ENCODE data around the gene CPNE5.

The CPNE5 gene

DNA sequence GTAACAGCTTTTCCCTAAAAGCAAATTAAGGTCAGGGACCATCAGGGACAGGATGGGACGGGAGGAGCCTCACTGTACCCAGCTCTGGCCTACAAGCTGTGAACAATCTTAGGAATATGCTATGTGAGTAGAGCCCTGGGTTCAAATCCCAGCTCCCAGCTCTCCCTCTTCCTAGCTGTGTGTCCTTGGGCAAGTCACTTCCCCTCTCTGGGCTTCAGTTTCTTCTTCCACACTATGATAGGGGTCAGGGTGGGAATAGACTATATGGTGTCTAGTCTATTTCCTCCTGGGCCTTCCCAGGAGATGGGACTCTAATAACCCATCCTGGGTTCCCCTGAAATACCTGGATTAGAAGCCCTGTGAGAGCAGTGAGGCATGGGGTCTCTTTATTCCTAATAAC lies 41.6 kb downstream of the CPNE5 start:
- FAIRE-seq (no peak), DNase-seq (ENCODE audit: extremely low spot score, insufficient read length, low read depth) (no peak)

- DNase-seq (ENCODE audit: extremely low spot score, insufficient read length, low read depth) (no peak), FAIRE-seq (no peak)
Measured at GRCh38 chr6:36797055-36797454, 42.2 kb downstream of the CPNE5 start.

GRCh38 chr6:36794713-36795065 lies 44.6 kb downstream of the CPNE5 start:
- DNase-seq (ENCODE audit: extremely low spot score, insufficient read length, low read depth) (no peak), FAIRE-seq (no peak)

GRCh38 chr6:36793913-36794712 lies 45.1 kb downstream of the CPNE5 start:
- DNase-seq (ENCODE audit: extremely low spot score, insufficient read length, low read depth) (no peak), FAIRE-seq (no peak)

DNA sequence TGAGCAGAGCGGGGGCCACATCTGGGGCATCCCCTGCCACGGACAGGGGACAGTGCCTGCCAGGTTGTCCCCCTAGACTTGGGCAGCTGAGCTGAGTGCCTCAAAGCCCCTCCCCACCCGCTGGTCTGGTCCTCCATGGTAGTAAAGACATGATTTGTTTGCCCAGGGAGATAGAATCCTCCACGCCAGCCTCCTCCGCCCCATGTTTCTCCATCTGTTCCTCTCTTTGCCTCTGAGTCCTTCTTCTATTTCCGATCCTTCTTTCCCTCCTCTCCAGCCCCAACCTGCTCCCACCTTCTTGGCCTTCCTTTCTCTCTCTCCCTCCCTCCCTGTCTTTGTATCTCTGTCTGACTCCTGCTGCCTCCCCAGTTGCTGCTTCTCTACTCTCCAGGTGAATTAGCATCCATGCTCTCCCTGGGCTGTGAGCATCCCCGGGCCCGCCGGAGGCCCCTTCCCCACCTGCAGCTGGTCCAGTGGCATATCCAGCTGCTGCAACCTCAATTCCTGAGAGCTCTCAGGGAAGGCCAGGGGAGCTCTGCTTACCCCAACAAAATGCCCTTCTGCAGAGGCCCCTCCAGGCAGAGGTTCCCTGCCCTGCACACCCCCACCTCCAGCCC lies 45.8 kb downstream of the CPNE5 start:
- no peak for DNase-seq (ENCODE audit: extremely low spot score, insufficient read length, low read depth)

GRCh38 chr6:36791521-36792135 lies 47.6 kb downstream of the CPNE5 start:
- FAIRE-seq, result no peak

More for the DNA sequence above, 45.8 kb downstream of the CPNE5 start:
- FAIRE-seq, result no peak

DNA sequence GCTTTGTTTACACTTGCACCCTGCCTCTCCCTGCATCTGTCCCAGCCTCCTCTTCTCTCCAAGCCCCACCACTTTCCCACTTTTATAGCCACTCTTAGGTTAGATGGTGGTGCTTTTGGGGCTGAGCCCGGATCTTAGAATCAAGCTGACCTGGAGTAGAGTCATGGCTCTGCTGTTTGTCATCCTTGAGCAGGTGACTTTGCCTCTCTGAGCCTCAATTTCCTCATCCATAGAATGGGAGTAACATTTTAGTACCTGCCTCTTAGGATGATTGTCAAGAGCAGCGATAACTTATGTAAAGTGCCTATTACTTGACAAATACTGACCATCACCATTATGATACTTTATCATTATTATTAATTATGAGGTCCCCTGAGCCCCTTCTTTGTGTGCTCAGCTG lies 48.2 kb downstream of the CPNE5 start:
- no peak for DNase-seq (ENCODE audit: extremely low spot score, insufficient read length, low read depth)
- no peak for FAIRE-seq

More at GRCh38 chr6:36791521-36792135, 47.6 kb downstream of the CPNE5 start:
- no peak for DNase-seq (ENCODE audit: extremely low spot score, insufficient read length, low read depth)

- no peak for DNase-seq (ENCODE audit: extremely low spot score, insufficient read length, low read depth)
- no peak for FAIRE-seq
Measured at GRCh38 chr6:36788768-36789167, 50.5 kb downstream of the CPNE5 start.

DNA sequence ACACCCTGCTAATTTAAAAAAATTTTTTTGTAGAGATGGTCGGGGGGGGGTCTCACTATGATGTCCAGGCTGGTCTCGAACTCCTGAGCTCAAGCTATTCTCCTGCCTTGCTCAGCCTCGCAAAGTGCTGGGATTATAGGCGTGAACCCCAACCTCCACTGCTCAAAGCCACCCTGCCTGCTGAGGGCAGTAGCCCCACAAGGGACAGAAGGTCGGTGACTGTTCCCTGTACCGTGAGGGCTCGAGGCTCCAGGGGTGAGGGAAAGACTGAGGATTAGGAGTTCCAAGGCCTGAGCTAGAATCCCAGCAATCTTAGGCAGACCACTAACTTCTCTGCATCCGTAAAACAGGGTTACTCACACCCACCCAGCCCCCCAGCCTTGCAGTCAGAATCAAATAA lies 51.1 kb downstream of the CPNE5 start:
- DNase-seq (ENCODE audit: extremely low spot score, insufficient read length, low read depth), result no peak
- FAIRE-seq, result no peak

GRCh38 chr6:36787210-36787609 lies 52.0 kb downstream of the CPNE5 start:
- no peak for FAIRE-seq
- DNase-seq (ENCODE audit: extremely low spot score, insufficient read length, low read depth), result no peak

DNA sequence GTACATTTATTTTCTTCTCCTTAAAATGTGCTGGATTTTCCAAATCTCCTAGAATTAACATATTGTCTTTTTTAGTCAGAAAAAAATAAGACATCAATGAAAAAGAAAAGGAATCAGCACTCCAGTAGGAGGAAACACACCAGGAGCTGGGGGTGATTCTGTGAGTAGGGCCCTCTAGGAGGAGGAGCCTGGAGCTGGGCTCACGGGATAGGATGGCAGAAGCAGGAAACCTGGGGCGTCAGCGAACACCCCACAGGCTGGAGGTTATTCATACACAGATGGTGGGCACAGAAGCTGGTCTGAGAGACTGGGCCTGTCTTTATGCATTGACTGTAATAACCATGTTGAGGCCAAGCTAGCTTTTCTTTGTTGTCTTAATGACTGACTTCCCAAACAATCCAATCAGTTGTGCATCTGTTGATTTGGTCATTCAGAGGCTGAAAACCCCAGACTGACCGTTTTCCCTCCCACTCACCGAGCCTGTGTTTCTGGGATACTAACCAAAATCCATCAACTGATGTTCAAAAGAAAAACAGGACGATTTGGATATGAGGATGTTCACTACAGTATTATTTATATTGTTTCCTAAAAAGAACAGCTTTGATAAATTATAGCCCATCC lies 53.1 kb downstream of the CPNE5 start:
- DNase-seq (ENCODE audit: extremely low spot score, insufficient read length, low read depth) (no peak), FAIRE-seq (no peak)

GRCh38 chr6:36784376-36784636 lies 54.9 kb downstream of the CPNE5 start:
- FAIRE-seq (no peak), DNase-seq (ENCODE audit: extremely low spot score, insufficient read length, low read depth) (no peak)

DNA sequence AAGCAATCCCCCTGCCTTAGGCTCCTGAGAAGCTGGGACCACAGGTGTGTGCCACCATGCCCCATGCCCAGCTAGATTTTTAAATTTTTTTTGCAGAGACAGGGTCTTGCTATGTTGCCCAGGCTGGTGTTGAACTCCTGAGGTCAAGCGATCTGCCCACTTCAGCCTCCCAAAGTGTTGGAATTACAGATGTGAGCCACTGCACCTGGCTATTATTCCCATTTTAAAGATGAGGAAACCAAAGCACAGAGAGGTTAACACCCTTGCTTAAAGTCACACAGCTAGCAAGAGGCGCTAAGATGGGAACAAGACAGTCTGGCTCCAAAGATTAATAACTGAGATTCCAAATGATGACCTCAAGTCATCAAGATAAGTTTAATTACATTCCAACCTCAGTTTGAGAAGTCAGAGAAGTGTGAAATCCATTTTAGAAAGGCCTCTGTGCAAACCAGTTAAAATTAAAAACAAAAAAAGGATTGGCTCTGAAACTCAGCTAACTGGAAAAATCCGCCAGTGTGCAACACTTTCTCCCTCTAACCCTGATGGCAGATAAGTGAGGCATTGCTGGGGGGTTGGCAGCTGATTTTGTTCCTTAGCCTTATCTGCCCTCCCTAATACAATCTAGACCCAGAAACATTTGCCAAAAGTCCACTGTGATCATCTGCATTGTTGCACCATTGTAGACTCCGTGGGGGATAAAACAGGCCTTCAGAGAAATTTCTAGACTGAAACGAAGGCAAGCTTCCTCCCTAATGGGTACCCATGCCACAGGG lies 55.5 kb downstream of the CPNE5 start:
- FAIRE-seq (no peak), DNase-seq (ENCODE audit: extremely low spot score, insufficient read length, low read depth) (no peak)

GRCh38 chr6:36781669-36782068 lies 57.6 kb downstream of the CPNE5 start:
- FAIRE-seq (peak; percentile 70), DNase-seq (ENCODE audit: extremely low spot score, insufficient read length, low read depth) (peak; percentile 28)

DNA sequence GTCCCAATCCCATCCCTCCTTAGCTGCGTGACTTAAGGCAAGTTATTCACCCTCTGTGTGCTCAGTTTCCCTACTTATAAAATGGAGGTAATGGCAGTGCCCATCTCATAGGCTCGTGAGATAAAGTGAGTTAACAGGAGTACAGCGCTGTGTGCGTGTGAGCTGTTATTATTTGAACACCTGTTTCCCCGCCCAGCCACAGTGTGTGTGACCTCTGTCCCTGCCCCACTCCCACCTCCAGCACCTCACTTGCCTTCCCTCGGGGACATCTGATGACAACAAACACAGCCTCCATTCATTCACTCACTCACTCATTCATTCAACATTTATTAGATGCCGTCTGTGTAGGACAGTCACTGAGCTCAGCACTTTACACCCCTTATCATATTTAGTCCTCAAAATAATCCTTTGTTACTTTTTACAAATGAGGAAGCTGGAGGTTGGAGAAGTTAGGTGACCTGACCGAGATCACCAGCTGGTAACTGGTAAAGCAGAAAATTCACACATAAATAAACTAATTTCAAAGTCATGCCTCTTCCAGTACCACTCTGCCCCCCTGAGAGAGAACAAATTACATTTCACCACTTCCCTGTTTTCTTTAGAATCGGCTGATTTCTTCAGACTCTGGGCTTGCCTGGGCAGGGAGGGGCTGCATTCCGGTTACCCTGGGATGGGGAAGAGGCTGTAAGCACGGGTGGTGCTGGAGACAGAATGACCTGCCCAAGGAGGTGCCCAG lies 58.6 kb downstream of the CPNE5 start:
- DNase-seq (ENCODE audit: extremely low spot score, insufficient read length, low read depth), result no peak

GRCh38 chr6:36779227-36779626 lies 60.0 kb downstream of the CPNE5 start:
- DNase-seq (ENCODE audit: extremely low spot score, insufficient read length, low read depth) (no peak), FAIRE-seq (no peak)

More for the DNA sequence above, 58.6 kb downstream of the CPNE5 start:
- FAIRE-seq, result no peak

DNA sequence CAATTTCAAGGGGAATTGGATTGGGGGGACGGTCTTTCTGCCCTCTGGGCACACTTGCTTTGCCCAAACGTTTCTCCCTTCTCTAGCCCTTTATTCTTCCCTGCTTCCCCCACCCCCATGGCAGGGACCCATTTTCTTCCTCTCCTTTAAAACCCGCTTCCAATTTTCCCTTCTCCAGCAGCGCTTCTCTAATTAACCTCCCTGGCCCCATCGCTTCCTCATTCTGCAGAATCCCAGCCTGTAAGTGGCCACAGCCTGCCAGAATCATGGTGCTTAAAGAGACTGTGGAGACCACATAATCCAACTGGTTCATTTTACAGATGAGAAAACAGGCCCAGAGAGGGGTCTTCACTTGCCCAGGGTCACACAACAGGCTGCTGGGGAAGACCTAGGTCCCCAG lies 61.4 kb downstream of the CPNE5 start:
- DNase-seq (ENCODE audit: extremely low spot score, insufficient read length, low read depth) (no peak), FAIRE-seq (no peak)

GRCh38 chr6:36776167-36776566 lies 63.1 kb downstream of the CPNE5 start:
- DNase-seq (ENCODE audit: extremely low spot score, insufficient read length, low read depth) (no peak), FAIRE-seq (no peak)

GRCh38 chr6:36774331-36774730 lies 64.9 kb downstream of the CPNE5 start:
- no peak for FAIRE-seq
- DNase-seq (ENCODE audit: extremely low spot score, insufficient read length, low read depth), result no peak

- DNase-seq (ENCODE audit: extremely low spot score, insufficient read length, low read depth), result no peak
- FAIRE-seq, result no peak
Measured at GRCh38 chr6:36772397-36772796, 66.8 kb downstream of the CPNE5 start.

All from GM18507 (cell line).